ENCODE measurements around the gene CCDC154. TPM values are rescaled to one million over a fixed set of nuclear protein-coding genes. Genes with fewer than 3 reads are reported as not detected.
"Not testable (repeated sequence)": the region's sequence is repeated elsewhere in the genome, so short reads cannot be mapped to it uniquely, and the experiment has no call there.

CCDC154 gene
- total and polyA plus RNA-seq, 4 donors: 0.59 to 3.9 (median 2.3) TPM

- Histone ChIP-seq H3K27ac (ENCODE audit: low read depth, low read length) (no peak overlapping the region), H3K36me3 (ENCODE audit: control insufficient read depth, insufficient read depth, low read length) (peaks cover 19% of the 10 kb centered on the region), H3K9me3 (ENCODE audit: control insufficient read depth, insufficient read depth, low read length) (no peaks in the 10 kb centered on the region), H3K27me3 (ENCODE audit: control insufficient read depth, insufficient read depth, low read length) (no peaks in the 10 kb centered on the region), H3K4me3 (ENCODE audit: low read depth, low read length) (peak overlapping the region; percentile 49), H3K4me1 (ENCODE audit: control insufficient read depth, insufficient read depth, low read length) (peaks cover 30% of the 10 kb centered on the region)
- 9% methylated on average over 57 of the region's 57 CpGs for WGBS (ENCODE audit: insufficient coverage)
- DNase-seq (ENCODE audit: low read depth in 4 of 6, low spot score in 6 of 6): no peak
These were observed 29.9 kb upstream of the CCDC154 start for GRCh38 chr16:1474082-1474795.

- H3K4me3 ChIP-seq (ENCODE audit: low read depth, low read length): no peak overlapping the region
- peaks cover 25% of the 10 kb centered on the region for H3K36me3 ChIP-seq (ENCODE audit: control insufficient read depth, insufficient read depth, low read length)
- H3K4me1 ChIP-seq (ENCODE audit: control insufficient read depth, insufficient read depth, low read length): peaks cover 30% of the 10 kb centered on the region
- no peak overlapping the region for H3K27ac ChIP-seq (ENCODE audit: low read depth, low read length)
- no peak for DNase-seq (ENCODE audit: low read depth in 4 of 6, low spot score in 6 of 6)
- H3K9me3 ChIP-seq (ENCODE audit: control insufficient read depth, insufficient read depth, low read length): no peaks in the 10 kb centered on the region
- 37% methylated on average over 2 of the region's 3 CpGs for WGBS (ENCODE audit: insufficient coverage)
- no peaks in the 10 kb centered on the region for H3K27me3 ChIP-seq (ENCODE audit: control insufficient read depth, insufficient read depth, low read length)
These were observed 28.6 kb upstream of the CCDC154 start for GRCh38 chr16:1472974-1473373.

- H3K27ac ChIP-seq (ENCODE audit: low read depth, low read length): no peak overlapping the region
- no peaks in the 10 kb centered on the region for H3K9me3 ChIP-seq (ENCODE audit: control insufficient read depth, insufficient read depth, low read length)
- H3K4me1 ChIP-seq (ENCODE audit: control insufficient read depth, insufficient read depth, low read length): peaks cover 37% of the 10 kb centered on the region
- H3K36me3 ChIP-seq (ENCODE audit: control insufficient read depth, insufficient read depth, low read length): peaks cover 33% of the 10 kb centered on the region
- H3K27me3 ChIP-seq (ENCODE audit: control insufficient read depth, insufficient read depth, low read length): no peaks in the 10 kb centered on the region
- H3K4me3 ChIP-seq (ENCODE audit: low read depth, low read length): no peak overlapping the region
- DNase-seq (ENCODE audit: low read depth in 4 of 6, low spot score in 6 of 6): no peak
- WGBS (ENCODE audit: insufficient coverage): 85% methylated on average over 22 of the region's 26 CpGs
These were observed 27.3 kb upstream of the CCDC154 start for GRCh38 chr16:1471569-1472194.

- no peak overlapping the region for H3K4me3 ChIP-seq (ENCODE audit: low read depth, low read length)
- peaks cover 32% of the 10 kb centered on the region for H3K4me1 ChIP-seq (ENCODE audit: control insufficient read depth, insufficient read depth, low read length)
- H3K36me3 ChIP-seq (ENCODE audit: control insufficient read depth, insufficient read depth, low read length): peaks cover 40% of the 10 kb centered on the region
- H3K27me3 ChIP-seq (ENCODE audit: control insufficient read depth, insufficient read depth, low read length): no peaks in the 10 kb centered on the region
- no peaks in the 10 kb centered on the region for H3K9me3 ChIP-seq (ENCODE audit: control insufficient read depth, insufficient read depth, low read length)
- 84% methylated on average over 14 of the region's 14 CpGs for WGBS (ENCODE audit: insufficient coverage)
- H3K27ac ChIP-seq (ENCODE audit: low read depth, low read length): no peak overlapping the region
- no peak for DNase-seq (ENCODE audit: low read depth in 4 of 6, low spot score in 6 of 6)
These were observed 26.3 kb upstream of the CCDC154 start for GRCh38 chr16:1470481-1471251.

- Histone ChIP-seq H3K27me3 (ENCODE audit: control insufficient read depth, insufficient read depth, low read length) (no peaks in the 10 kb centered on the region), H3K4me3 (ENCODE audit: low read depth, low read length) (no peak overlapping the region), H3K27ac (ENCODE audit: low read depth, low read length) (no peak overlapping the region), H3K36me3 (ENCODE audit: control insufficient read depth, insufficient read depth, low read length) (peaks cover 49% of the 10 kb centered on the region), H3K9me3 (ENCODE audit: control insufficient read depth, insufficient read depth, low read length) (no peaks in the 10 kb centered on the region), H3K4me1 (ENCODE audit: control insufficient read depth, insufficient read depth, low read length) (peaks cover 28% of the 10 kb centered on the region)
- 78% methylated on average over 20 of the region's 20 CpGs for WGBS (ENCODE audit: insufficient coverage)
- no peak for DNase-seq (ENCODE audit: low read depth in 4 of 6, low spot score in 6 of 6)
These were observed 25.4 kb upstream of the CCDC154 start for GRCh38 chr16:1469693-1470201.

GRCh38 chr16:1469141-1469540, 24.8 kb upstream of the CCDC154 start:
- not testable (repeated sequence) for DNase-seq (ENCODE audit: low read depth in 4 of 6, low spot score in 6 of 6); H3K9me3 ChIP-seq (ENCODE audit: control insufficient read depth, insufficient read depth, low read length); H3K27me3 ChIP-seq (ENCODE audit: control insufficient read depth, insufficient read depth, low read length); H3K4me3 ChIP-seq (ENCODE audit: low read depth, low read length); H3K27ac ChIP-seq (ENCODE audit: low read depth, low read length)
- Histone ChIP-seq H3K4me1 (ENCODE audit: control insufficient read depth, insufficient read depth, low read length) (peaks cover 26% of the 10 kb centered on the region), H3K36me3 (ENCODE audit: control insufficient read depth, insufficient read depth, low read length) (peaks cover 55% of the 10 kb centered on the region)
- WGBS (ENCODE audit: insufficient coverage): 100% methylated on average over 1 of the region's 5 CpGs

GRCh38 chr16:1468426-1468810, 24.1 kb upstream of the CCDC154 start:
- no peak for DNase-seq (ENCODE audit: low read depth in 4 of 6, low spot score in 6 of 6)
- Histone ChIP-seq H3K36me3 (ENCODE audit: control insufficient read depth, insufficient read depth, low read length) (peaks cover 57% of the 10 kb centered on the region), H3K27me3 (ENCODE audit: control insufficient read depth, insufficient read depth, low read length) (no peaks in the 10 kb centered on the region), H3K4me3 (ENCODE audit: low read depth, low read length) (no peak overlapping the region), H3K4me1 (ENCODE audit: control insufficient read depth, insufficient read depth, low read length) (peaks cover 18% of the 10 kb centered on the region), H3K27ac (ENCODE audit: low read depth, low read length) (no peak overlapping the region), H3K9me3 (ENCODE audit: control insufficient read depth, insufficient read depth, low read length) (no peaks in the 10 kb centered on the region)
- 98% methylated on average over 12 of the region's 22 CpGs for WGBS (ENCODE audit: insufficient coverage)

GRCh38 chr16:1466968-1467521, 22.7 kb upstream of the CCDC154 start:
- H3K27ac ChIP-seq (ENCODE audit: low read depth, low read length): no peak overlapping the region
- WGBS (ENCODE audit: insufficient coverage): 83% methylated on average over 12 of the region's 14 CpGs
- no peak for DNase-seq (ENCODE audit: low read depth in 4 of 6, low spot score in 6 of 6)

GRCh38 chr16:1466054-1466453, 21.7 kb upstream of the CCDC154 start:
- peaks cover 10% of the 10 kb centered on the region for H3K4me1 ChIP-seq (ENCODE audit: control insufficient read depth, insufficient read depth, low read length)
- peaks cover 61% of the 10 kb centered on the region for H3K36me3 ChIP-seq (ENCODE audit: control insufficient read depth, insufficient read depth, low read length)
- no peak for DNase-seq (ENCODE audit: low read depth in 4 of 6, low spot score in 6 of 6)
- H3K9me3 ChIP-seq (ENCODE audit: control insufficient read depth, insufficient read depth, low read length): no peaks in the 10 kb centered on the region
- H3K27me3 ChIP-seq (ENCODE audit: control insufficient read depth, insufficient read depth, low read length): no peaks in the 10 kb centered on the region
- H3K4me3 ChIP-seq (ENCODE audit: low read depth, low read length): no peak overlapping the region
- H3K27ac ChIP-seq (ENCODE audit: low read depth, low read length): no peak overlapping the region
- WGBS (ENCODE audit: insufficient coverage): 88% methylated on average over 22 of the region's 24 CpGs

More at GRCh38 chr16:1466968-1467521, 22.7 kb upstream of the CCDC154 start:
- Histone ChIP-seq H3K4me1 (ENCODE audit: control insufficient read depth, insufficient read depth, low read length) (peaks cover 15% of the 10 kb centered on the region), H3K4me3 (ENCODE audit: low read depth, low read length) (no peak overlapping the region), H3K36me3 (ENCODE audit: control insufficient read depth, insufficient read depth, low read length) (peaks cover 60% of the 10 kb centered on the region), H3K27me3 (ENCODE audit: control insufficient read depth, insufficient read depth, low read length) (no peaks in the 10 kb centered on the region), H3K9me3 (ENCODE audit: control insufficient read depth, insufficient read depth, low read length) (no peaks in the 10 kb centered on the region)

Measured in spinal cord (tissue), 10 donors.